ENCODE data around the gene UNC13B. TPM values are rescaled to one million over a fixed set of nuclear protein-coding genes. Genes with fewer than 3 reads are reported as not detected.

The UNC13B gene
- total and polyA plus RNA-seq, 2 donors (not counting 1 experiment from before 2014, with no cell fraction given) = 0.19 to 0.25 TPM

- H3K27me3 ChIP-seq (replicated peaks in 1 of 4; ENCODE audit: control extremely low read depth in 1 of 4, control insufficient read depth in 3 of 4, insufficient read depth in 4 of 4, low read length in 3 of 4) = no peaks in the 10 kb centered on the region
- WGBS (ENCODE audit: insufficient coverage) = 100% methylated on average over 2 of the region's 4 CpGs
- H3K36me3 ChIP-seq (replicated peaks in 1 of 2; ENCODE audit: control extremely low read depth in 1 of 2, control insufficient read depth in 1 of 2, extremely low read depth in 1 of 2, insufficient read depth in 2 of 2, low read length in 1 of 2) = no peaks in the 10 kb centered on the region
- H3K9me3 ChIP-seq (ENCODE audit: control extremely low read depth in 1 of 3, control insufficient read depth in 2 of 3, insufficient read depth in 1 of 3, low read length in 2 of 3) = no peaks in the 10 kb centered on the region
- ATAC-seq (ENCODE audit: low read depth) (no peak), DNase-seq (no peak)
- Mint-ChIP-seq H3K9me3 (ENCODE audit: insufficient read depth) (no peaks in the 10 kb centered on the region), H3K27ac (no peak overlapping the region), H3K4me3 (no peak overlapping the region), H3K27me3 (peaks cover 8% of the 10 kb centered on the region), H3K4me1 (no peaks in the 10 kb centered on the region)
- no peak overlapping the region for H3K4me2 ChIP-seq (replicated peaks; ENCODE audit: low read depth, low read length, poor library complexity, severe bottlenecking)
- H2AFZ ChIP-seq (ENCODE audit: insufficient read depth, low read depth, low read length, poor library complexity, severe bottlenecking) = no peak overlapping the region
- no peaks in the 10 kb centered on the region for H3K4me1 ChIP-seq (ENCODE audit: control insufficient read depth in 2 of 2, insufficient read depth in 2 of 2, low read length in 2 of 2)
- no peaks in the 10 kb centered on the region for H4K20me1 ChIP-seq (ENCODE audit: control insufficient read depth, insufficient read depth, low read length, poor library complexity, severe bottlenecking)
- H3K79me2 ChIP-seq (ENCODE audit: control insufficient read depth, insufficient read depth, low read length) = no peaks in the 10 kb centered on the region
- TF ChIP-seq EZH2 (IDR thresholded peaks at IDR 0.05; ENCODE audit: borderline replicate concordance, insufficient read depth, low read depth, low read length, poor library complexity, severe bottlenecking) (no peak), CTCF (IDR thresholded peaks at IDR 0.05) (no peak)
- H3K4me3 ChIP-seq (ENCODE audit: control extremely low read depth in 1 of 5, extremely low read depth in 1 of 5, insufficient read depth in 1 of 5, low read depth in 2 of 5, low read length in 4 of 5) = no peak overlapping the region
- CTCF ChIA-PET = no interaction called here
- POLR2A ChIA-PET = no interaction called here
- no peak overlapping the region for H3K9ac ChIP-seq (ENCODE audit: low read length)
- intact Hi-C loops (cut with micrococcal nuclease) = no loop called here
- no peak overlapping the region for H3K27ac ChIP-seq (ENCODE audit: low read length in 2 of 2)
Observed at GRCh38 chr9:35395076-35395705, 233.4 kb downstream of the UNC13B start.

- Mint-ChIP-seq H3K4me1 (no peaks in the 10 kb centered on the region), H3K27me3 (peaks cover 8% of the 10 kb centered on the region), H3K9me3 (ENCODE audit: insufficient read depth) (no peaks in the 10 kb centered on the region), H3K4me3 (no peak overlapping the region), H3K27ac (no peak overlapping the region)
- TF ChIP-seq EZH2 (IDR thresholded peaks at IDR 0.05; ENCODE audit: borderline replicate concordance, insufficient read depth, low read depth, low read length, poor library complexity, severe bottlenecking) = no peak
- TF ChIP-seq CTCF (IDR thresholded peaks at IDR 0.05) = no peak
- Histone ChIP-seq H3K4me1 (ENCODE audit: control insufficient read depth in 2 of 2, insufficient read depth in 2 of 2, low read length in 2 of 2) (no peaks in the 10 kb centered on the region), H3K9me3 (ENCODE audit: control extremely low read depth in 1 of 3, control insufficient read depth in 2 of 3, insufficient read depth in 1 of 3, low read length in 2 of 3) (no peaks in the 10 kb centered on the region), H4K20me1 (ENCODE audit: control insufficient read depth, insufficient read depth, low read length, poor library complexity, severe bottlenecking) (no peaks in the 10 kb centered on the region), H3K27me3 (replicated peaks in 1 of 4; ENCODE audit: control extremely low read depth in 1 of 4, control insufficient read depth in 3 of 4, insufficient read depth in 4 of 4, low read length in 3 of 4) (no peaks in the 10 kb centered on the region), H3K9ac (ENCODE audit: low read length) (no peak overlapping the region), H3K27ac (ENCODE audit: low read length in 2 of 2) (no peak overlapping the region), H3K4me2 (replicated peaks; ENCODE audit: low read depth, low read length, poor library complexity, severe bottlenecking) (no peak overlapping the region), H3K36me3 (replicated peaks in 1 of 2; ENCODE audit: control extremely low read depth in 1 of 2, control insufficient read depth in 1 of 2, extremely low read depth in 1 of 2, insufficient read depth in 2 of 2, low read length in 1 of 2) (no peaks in the 10 kb centered on the region), H2AFZ (ENCODE audit: insufficient read depth, low read depth, low read length, poor library complexity, severe bottlenecking) (no peak overlapping the region), H3K79me2 (ENCODE audit: control insufficient read depth, insufficient read depth, low read length) (no peaks in the 10 kb centered on the region), H3K4me3 (ENCODE audit: control extremely low read depth in 1 of 5, extremely low read depth in 1 of 5, insufficient read depth in 1 of 5, low read depth in 2 of 5, low read length in 4 of 5) (no peak overlapping the region)
- DNase-seq (no peak), ATAC-seq (ENCODE audit: low read depth) (no peak)
- WGBS (ENCODE audit: insufficient coverage) = 82% methylated on average over 1 of the region's 1 CpG
- CTCF ChIA-PET = no interaction called here
- POLR2A ChIA-PET = no interaction called here
- intact Hi-C loops (cut with micrococcal nuclease) = no loop called here
Observed at GRCh38 chr9:35395706-35396101, 233.9 kb downstream of the UNC13B start.

Data from B cell (primary cell).